OCI-LY7 (cell line): ENCODE data around the gene RASAL2.

Experiments used
- EZH2phosphoT487 ChIP-seq: fragments of 200-600 bp; sonication (generic); IDR thresholded peaks from 2 replicates; pipeline ENCODE4 v1.6.1; 2018; ENCODE audit warnings: low read depth, borderline replicate concordance, mild to moderate bottlenecking, mixed run types, antibody characterized with exemption, low read length, moderate library complexity, mixed read lengths
- TF ChIP-seq, protein P1 (sequence below): fragments of 200-600 bp; sonication (generic); conservative IDR thresholded peaks from 2 replicates; pipeline ENCODE4 v1.5.1; 2014; ENCODE audit warnings: mild to moderate bottlenecking, antibody characterized with exemption, low read length, moderate library complexity, mixed read lengths

DNA sequence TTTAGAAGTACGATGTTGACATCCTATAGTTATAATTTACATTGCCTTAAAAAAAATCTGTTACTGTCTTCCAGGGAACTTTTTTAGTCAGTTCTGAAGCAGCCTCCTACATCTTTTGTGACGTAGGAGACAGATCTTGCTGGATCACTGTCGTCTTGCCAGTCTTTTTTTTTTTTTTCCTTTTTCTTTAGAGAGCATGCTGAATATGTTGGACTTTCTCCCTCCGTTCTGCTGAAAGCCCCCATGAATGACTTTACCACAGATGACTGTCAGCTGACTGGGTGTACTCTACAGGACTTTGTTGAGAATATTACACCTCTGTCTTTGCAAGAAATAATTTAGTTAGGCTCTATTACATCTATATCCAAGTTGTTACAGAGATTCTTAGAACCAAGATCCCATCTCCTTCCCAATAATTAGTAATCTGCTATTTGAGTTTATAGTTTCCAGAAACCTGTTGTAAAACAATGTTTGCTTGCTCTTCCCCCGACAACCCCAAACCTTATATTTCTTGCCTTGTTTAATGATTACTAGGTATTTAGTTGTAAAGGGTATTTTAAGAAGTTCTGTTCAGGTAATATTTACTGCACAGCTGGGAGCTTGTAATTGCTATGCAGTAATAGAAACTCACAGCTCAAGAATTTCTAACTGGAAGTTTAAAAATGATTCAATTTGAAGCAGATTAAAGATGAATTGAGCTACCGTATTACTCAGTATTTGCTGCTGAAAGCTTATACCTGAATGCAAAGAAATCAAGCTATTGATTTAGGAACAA lies 61.8 kb downstream of the RASAL2 start:
- TF ChIP-seq, protein P1, sequence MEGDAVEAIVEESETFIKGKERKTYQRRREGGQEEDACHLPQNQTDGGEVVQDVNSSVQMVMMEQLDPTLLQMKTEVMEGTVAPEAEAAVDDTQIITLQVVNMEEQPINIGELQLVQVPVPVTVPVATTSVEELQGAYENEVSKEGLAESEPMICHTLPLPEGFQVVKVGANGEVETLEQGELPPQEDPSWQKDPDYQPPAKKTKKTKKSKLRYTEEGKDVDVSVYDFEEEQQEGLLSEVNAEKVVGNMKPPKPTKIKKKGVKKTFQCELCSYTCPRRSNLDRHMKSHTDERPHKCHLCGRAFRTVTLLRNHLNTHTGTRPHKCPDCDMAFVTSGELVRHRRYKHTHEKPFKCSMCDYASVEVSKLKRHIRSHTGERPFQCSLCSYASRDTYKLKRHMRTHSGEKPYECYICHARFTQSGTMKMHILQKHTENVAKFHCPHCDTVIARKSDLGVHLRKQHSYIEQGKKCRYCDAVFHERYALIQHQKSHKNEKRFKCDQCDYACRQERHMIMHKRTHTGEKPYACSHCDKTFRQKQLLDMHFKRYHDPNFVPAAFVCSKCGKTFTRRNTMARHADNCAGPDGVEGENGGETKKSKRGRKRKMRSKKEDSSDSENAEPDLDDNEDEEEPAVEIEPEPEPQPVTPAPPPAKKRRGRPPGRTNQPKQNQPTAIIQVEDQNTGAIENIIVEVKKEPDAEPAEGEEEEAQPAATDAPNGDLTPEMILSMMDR, result no peak
- TF ChIP-seq EZH2phosphoT487, result no peak
